Measurements from ENCODE around the gene NPPA.
A peak's percentile ranks its signal among the peaks of the same experiment; 100 is the strongest.
"Not testable (repeated sequence)": the region's sequence is repeated elsewhere in the genome, so short reads cannot be mapped to it uniquely, and the experiment has no call there.

The NPPA gene

DNA sequence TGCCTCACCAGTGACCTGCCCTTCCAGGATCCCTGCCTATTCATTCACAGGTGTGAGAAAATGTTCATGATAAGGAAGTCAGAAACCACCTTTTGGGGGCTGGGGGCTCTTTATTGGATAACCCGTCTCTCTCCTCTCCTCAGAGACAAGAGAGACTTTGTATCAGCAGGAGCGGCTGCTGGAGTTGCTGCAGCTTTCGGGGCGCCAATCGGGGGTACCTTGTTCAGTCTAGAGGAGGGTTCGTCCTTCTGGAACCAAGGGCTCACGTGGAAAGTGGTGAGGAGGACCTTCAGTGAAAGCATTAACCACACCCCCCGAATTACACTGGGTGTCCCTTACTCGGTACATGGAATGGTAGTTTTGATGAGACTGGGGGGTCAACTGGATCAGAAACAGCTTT is 20.6 kb downstream of the NPPA start:
- Mint-ChIP-seq H3K9me3 (no peaks in the 10 kb centered on the region), H3K27me3 (ENCODE audit: low read depth) (no peaks in the 10 kb centered on the region), H3K4me1 (ENCODE audit: low read depth) (no peaks in the 10 kb centered on the region), H3K4me3 (no peak overlapping the region), H3K27ac (no peak overlapping the region), H3K36me3 (ENCODE audit: low read depth) (peaks cover 23% of the 10 kb centered on the region)
- DNase-seq (ENCODE audit: low spot score), result no peak

DNA sequence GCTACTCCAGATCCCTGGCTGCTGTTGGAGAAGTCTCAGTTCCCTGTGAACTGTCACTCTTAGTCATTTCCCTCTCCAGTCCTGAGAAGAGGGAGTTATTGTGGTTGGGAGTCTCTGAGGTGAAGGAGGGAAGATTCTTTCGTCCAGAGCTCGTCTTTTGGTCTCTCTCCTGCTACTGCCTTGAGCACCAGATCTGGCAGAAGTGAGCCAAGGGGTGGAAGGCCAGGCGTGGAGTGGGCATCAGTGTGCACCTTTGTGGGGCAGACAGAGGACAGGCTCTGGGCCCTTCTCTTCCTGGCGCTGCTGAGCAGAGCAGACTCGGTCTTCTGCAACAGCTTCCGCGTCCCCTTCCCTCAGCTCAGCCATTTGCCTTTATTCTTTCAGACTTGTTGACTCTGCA is 22.5 kb downstream of the NPPA start:
- Mint-ChIP-seq H3K27me3 (ENCODE audit: low read depth) (no peaks in the 10 kb centered on the region), H3K36me3 (ENCODE audit: low read depth) (peaks cover 17% of the 10 kb centered on the region), H3K4me1 (ENCODE audit: low read depth) (no peaks in the 10 kb centered on the region), H3K27ac (no peak overlapping the region), H3K9me3 (no peaks in the 10 kb centered on the region), H3K4me3 (no peak overlapping the region)
- DNase-seq (ENCODE audit: low spot score), result no peak

DNA sequence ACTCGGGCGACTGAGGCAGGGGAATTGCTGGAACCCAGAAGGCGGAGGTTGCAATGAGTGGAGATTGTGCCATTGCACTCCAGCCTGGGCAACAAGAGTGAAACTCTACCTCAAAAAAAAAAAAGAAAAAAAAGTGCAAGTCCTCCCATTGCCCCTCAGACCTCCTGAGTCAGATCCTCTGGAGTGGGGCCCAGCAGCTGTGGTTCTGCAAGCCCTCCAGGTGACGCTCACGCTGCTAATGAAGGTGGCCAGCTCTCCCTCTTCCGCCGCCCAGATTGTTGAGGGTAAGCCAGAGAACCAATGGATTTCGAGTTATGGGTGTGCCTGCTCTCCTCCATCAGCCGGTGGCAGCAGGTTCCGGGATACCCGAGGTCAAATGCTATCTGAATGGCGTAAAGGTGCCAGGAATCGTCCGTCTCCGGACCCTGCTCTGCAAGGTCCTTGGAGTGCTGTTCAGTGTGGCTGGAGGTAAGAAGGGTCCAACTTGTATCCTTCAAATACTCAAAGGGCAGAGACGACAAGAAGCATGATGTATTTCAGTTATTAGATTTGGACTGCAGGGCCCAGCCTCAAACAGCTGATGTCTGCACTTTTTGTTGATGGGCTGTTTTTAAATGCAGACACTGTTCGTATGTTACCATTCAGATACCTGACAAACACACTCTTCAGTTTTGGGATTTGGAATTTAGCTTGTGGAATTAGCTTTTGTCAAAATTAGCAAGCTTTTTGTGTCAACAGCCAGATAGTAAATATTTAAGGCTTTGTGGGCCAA is 24.0 kb downstream of the NPPA start:
- no peak for DNase-seq (ENCODE audit: low spot score)
- no peaks in the 10 kb centered on the region for H3K9me3 Mint-ChIP-seq
- no peaks in the 10 kb centered on the region for H3K27me3 Mint-ChIP-seq (ENCODE audit: low read depth)
- H3K36me3 Mint-ChIP-seq (ENCODE audit: low read depth), result peaks cover 25% of the 10 kb centered on the region
- no peaks in the 10 kb centered on the region for H3K4me1 Mint-ChIP-seq (ENCODE audit: low read depth)
- H3K27ac Mint-ChIP-seq, result no peak overlapping the region
- H3K4me3 Mint-ChIP-seq, result no peak overlapping the region

DNA sequence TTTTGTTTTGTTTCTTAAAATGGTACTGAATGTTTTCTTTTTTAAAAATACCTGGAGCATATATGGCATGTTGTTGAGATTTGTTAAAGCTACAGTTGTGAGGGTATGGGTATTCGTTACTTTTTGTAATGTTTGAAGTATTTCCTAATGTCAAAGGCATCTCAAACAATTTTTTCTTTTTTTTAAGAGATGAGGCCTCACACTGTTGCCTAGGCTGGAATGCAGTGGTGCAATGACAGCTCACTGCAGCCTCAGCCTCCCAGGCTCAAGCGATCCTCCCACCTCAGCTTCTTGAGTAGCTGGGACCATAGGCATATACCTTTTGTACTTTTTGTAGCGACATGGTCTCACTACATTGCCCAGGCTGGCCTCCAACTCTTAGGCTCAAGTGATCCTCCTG is 25.5 kb downstream of the NPPA start:
- Mint-ChIP-seq H3K4me3 (no peak overlapping the region), H3K4me1 (ENCODE audit: low read depth) (no peaks in the 10 kb centered on the region), H3K36me3 (ENCODE audit: low read depth) (peaks cover 25% of the 10 kb centered on the region), H3K27ac (no peak overlapping the region), H3K9me3 (no peaks in the 10 kb centered on the region), H3K27me3 (ENCODE audit: low read depth) (no peaks in the 10 kb centered on the region)
- DNase-seq (ENCODE audit: low spot score), result no peak

DNA sequence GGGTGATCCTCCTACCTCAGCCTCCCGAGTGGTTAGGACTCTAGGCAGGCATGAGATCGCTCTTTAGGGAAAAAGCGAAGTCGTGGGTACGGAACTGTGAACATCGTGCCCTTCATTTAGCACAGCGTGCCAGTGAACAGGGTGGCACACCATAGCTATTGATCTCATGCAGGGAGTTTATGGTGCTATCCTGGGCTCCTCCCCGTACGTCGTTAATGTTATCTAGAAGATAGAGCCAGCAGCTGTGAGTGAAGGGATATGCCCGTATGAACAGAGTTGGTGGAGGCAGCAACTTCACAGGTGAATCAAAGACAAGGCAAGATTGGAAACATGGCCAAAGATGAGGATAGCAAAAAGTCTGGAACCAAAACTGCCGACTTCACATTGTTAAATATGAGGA is 30.4 kb downstream of the NPPA start:
- Mint-ChIP-seq H3K9me3 (no peaks in the 10 kb centered on the region), H3K36me3 (ENCODE audit: low read depth) (peaks cover 29% of the 10 kb centered on the region), H3K4me3 (no peak overlapping the region), H3K27me3 (ENCODE audit: low read depth) (no peaks in the 10 kb centered on the region), H3K4me1 (ENCODE audit: low read depth) (peaks cover 3% of the 10 kb centered on the region), H3K27ac (no peak overlapping the region)
- DNase-seq (ENCODE audit: low spot score), result no peak

DNA sequence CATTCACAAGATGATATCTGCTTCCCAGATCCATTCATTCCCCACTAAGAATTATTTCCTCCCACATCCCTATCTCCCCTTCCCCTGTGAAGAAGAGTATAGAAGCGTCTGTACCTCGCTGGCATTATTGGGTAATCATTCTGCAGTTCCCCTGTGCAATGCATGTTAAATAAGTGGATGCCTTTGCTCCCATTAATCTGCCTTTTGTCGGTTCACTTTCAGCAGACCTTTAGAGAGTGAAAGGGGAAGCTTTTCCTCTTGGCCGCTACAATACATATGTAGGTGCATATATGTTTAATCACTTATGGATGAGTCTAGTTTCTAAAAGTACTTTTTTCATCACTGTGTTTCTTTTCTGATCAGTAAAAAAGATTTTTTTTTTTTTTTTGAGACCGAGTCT is 34.6 kb downstream of the NPPA start:
- peaks cover 19% of the 10 kb centered on the region for H3K4me1 Mint-ChIP-seq (ENCODE audit: low read depth)
- peaks cover 32% of the 10 kb centered on the region for H3K36me3 Mint-ChIP-seq (ENCODE audit: low read depth)
- H3K27ac Mint-ChIP-seq, result no peak overlapping the region
- H3K4me3 Mint-ChIP-seq, result no peak overlapping the region
- no peaks in the 10 kb centered on the region for H3K9me3 Mint-ChIP-seq
- no peaks in the 10 kb centered on the region for H3K27me3 Mint-ChIP-seq (ENCODE audit: low read depth)
- no peak for DNase-seq (ENCODE audit: low spot score)

DNA sequence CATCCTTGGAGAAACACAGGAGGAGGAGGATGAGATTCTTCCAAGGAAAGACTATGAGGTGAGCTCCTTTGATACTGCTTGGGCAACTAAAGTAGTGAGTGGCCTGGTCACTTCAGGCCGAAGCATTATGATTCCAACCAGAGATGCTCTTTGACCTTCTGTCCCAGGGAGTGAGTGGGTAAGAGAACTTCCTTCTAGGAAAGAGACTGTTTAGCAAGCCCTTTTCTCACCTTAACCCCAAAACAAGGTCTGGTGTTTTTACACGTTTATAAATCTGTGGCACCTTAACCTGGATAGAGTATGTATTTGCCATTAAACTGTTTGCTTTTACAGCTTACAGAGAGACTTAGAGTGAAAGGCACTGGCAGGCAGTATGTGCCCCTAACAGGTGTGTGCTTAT is 40.5 kb downstream of the NPPA start:
- H3K27ac Mint-ChIP-seq, result peak overlapping the region; percentile 97
- H3K4me1 Mint-ChIP-seq (ENCODE audit: low read depth), result peaks cover 54% of the 10 kb centered on the region

DNA sequence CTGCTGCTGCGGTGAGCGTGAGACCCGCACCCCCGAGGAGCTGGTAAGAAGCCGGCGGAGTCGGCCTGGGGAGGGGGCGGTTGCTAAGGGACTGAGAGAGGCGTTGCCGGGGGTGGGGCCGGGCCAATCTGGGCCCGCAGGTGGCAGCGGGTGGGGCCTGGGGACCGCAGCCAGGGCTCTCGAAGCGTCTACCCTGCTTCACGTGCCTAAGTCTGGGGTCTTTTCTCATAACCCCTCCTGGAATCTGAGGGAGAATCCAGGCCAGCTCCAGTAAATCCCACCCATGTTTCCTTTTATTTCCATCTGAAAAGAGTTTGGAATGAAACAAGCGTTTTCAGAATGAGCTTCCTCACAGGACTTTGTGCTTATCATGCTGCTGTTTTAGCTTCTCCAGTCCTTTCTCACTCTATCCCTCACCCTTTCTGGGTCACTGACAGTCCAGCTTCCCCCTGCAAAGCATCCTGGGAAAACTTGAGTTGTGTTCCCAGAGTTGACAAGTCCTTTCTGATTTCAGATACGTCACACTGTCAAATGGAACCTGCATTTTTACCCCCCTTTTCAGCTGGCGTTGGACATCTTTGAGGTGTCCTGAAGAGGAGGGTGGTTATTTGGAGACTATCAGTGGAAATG is 41.2 kb downstream of the NPPA start:
- Mint-ChIP-seq H3K27ac (peak overlapping the region; percentile 97), H3K9me3 (no peaks in the 10 kb centered on the region), H3K27me3 (ENCODE audit: low read depth) (no peaks in the 10 kb centered on the region), H3K4me3 (peak overlapping the region; percentile 95), H3K4me1 (ENCODE audit: low read depth) (peaks cover 53% of the 10 kb centered on the region), H3K36me3 (ENCODE audit: low read depth) (peaks cover 21% of the 10 kb centered on the region)
- DNase-seq (ENCODE audit: low spot score), result peak; percentile 14

More for the DNA sequence above, 40.5 kb downstream of the NPPA start:
- Mint-ChIP-seq H3K27me3 (ENCODE audit: low read depth) (no peaks in the 10 kb centered on the region), H3K36me3 (ENCODE audit: low read depth) (peaks cover 21% of the 10 kb centered on the region), H3K9me3 (no peaks in the 10 kb centered on the region), H3K4me3 (peak overlapping the region; percentile 95)
- no peak for DNase-seq (ENCODE audit: low spot score)

DNA sequence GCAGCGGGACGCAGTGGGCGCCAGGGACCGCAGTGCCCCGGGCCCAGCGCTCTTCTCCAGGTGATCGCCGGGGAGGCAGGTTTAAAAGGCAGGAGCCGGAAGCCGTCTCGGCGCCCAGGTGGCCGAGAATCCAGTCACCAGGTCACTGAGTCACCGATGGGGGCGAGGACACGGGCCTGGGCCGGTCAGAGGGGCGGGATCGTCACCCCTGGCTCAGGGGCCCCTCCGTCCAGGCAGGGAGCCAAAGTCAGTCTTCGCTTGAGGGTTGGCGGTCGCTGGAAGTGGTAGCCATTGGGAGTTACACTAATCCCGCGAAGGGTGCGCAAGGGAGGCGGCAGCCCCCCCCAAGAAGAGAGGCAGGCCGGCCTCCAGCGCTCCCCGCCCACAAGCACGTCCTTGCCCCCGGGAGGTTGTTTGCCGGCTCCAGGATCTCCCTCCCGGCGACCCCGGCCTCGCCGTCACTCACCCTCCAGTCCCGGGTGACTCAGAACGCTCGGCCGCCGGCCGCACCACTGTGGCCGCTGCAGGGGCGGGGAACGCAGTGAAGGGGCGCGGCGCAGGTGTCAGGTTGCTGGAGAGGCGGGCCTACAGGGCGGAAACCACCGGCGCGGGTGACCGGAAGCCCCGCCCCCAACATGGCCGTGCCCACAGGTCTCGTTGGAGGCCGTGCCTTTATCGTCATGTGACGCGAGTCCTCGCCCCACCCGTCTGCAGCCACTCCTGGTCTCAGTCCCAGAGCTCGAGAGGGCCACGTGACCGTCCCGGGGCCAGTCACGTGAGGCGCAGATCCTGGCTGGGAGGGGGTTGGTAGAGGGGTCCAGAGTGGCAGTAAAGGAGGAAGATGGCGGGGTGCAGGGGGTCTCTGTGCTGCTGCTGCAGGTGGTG is 41.9 kb downstream of the NPPA start, which contains the start of the genes CLCN6 and MTHFR:
Gene CLCN6 (plus strand): TSS at position 770 of the 885 bp plus-strand sequence. CDS start 72 bp downstream, at position 842.
Gene MTHFR (minus strand): TSS at position 543 of the 885 bp plus-strand sequence. CDS start 2,848 bp downstream, outside the sequence.
- Mint-ChIP-seq H3K4me1 (ENCODE audit: low read depth) (peaks cover 56% of the 10 kb centered on the region), H3K9me3 (no peaks in the 10 kb centered on the region), H3K27me3 (ENCODE audit: low read depth) (no peaks in the 10 kb centered on the region), H3K27ac (peak within 1 kb of the TSS; percentile 97), H3K4me3 (peak within 1 kb of the TSS; percentile 95), H3K36me3 (ENCODE audit: low read depth) (peaks cover 27% of the 10 kb centered on the region)
- peak; percentile 100 for DNase-seq (ENCODE audit: low spot score)

DNA sequence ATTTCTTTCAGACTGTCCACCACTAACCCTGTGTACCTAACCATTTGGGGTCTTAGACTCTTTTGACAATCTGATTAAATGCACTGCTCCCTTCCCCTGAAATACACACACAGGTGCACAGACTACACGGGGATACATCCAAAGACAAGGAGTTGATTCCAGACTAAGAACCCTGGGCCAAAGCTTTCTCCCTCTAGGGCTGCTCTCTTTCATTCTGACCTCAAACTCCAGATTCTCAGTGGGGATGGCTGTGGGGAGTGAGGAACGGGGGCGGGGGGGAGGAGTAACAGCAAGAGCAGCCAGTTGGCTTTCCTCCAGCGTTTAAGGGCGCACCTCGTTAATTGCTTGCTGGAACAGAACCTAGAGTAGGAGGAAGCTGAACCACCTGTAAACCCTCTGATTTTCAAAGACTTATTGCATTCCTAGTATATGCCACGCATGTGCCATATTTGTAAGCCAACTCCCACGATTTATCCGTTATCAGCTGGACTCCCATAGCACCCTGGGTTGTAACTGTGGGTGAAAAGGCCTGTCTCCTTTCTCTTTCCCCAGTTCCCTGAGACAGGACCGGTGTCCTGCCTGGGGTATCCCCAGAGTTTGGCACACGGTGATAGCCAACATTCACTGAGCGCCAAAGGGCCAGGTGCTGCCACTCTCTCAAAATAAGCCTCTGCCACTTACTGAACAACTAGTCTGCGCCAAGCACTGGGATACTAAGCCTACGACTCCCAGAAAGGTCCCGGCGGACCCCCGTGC is 42.7 kb downstream of the NPPA start:
- Mint-ChIP-seq H3K9me3 (no peaks in the 10 kb centered on the region), H3K27ac (peak overlapping the region; percentile 87), H3K36me3 (ENCODE audit: low read depth) (peaks cover 25% of the 10 kb centered on the region), H3K4me3 (peak overlapping the region; percentile 95), H3K27me3 (ENCODE audit: low read depth) (no peaks in the 10 kb centered on the region), H3K4me1 (ENCODE audit: low read depth) (peaks cover 52% of the 10 kb centered on the region)
- peak; percentile 16 for DNase-seq (ENCODE audit: low spot score)

DNA sequence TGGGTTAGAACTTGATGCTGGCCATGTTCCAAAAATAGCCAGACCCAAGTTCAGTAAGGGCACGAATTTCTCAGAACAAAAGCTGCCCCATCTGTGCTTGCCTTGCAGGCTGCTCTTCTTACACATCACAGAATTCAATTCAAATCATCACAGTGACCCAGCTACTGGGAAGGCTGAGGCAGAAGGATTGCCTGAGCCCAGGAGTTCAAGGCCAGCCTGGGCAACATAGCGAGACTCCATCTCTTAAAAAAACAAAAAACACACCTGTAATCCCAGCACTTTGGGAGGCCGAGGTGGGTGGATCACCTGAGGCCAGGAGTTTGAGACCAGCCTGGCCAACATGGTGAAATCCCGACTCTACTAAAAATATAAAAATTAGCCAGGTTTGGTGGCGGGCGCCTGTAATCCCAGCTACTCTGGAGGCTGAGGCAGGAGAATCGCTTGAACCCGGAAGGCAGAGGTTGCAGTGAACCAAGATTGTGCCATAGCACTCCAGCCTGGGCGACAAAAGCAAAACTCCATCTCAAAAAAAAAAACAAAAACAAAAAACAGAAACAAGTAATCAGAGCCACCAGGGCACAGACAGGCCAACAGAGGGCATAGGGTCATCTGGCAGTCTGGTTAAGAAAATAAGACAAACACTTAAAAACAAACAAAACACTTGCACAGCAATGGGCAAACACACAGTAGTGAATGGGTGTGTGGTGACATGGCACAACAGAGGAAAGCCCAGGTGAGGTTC is 43.5 kb downstream of the NPPA start:
- Mint-ChIP-seq H3K4me1 (ENCODE audit: low read depth) (peaks cover 49% of the 10 kb centered on the region), H3K27ac (peak overlapping the region; percentile 87), H3K36me3 (ENCODE audit: low read depth) (peaks cover 22% of the 10 kb centered on the region), H3K4me3 (peak overlapping the region; percentile 95)
- not testable (repeated sequence) for H3K9me3 Mint-ChIP-seq; DNase-seq (ENCODE audit: low spot score); H3K27me3 Mint-ChIP-seq (ENCODE audit: low read depth)

DNA sequence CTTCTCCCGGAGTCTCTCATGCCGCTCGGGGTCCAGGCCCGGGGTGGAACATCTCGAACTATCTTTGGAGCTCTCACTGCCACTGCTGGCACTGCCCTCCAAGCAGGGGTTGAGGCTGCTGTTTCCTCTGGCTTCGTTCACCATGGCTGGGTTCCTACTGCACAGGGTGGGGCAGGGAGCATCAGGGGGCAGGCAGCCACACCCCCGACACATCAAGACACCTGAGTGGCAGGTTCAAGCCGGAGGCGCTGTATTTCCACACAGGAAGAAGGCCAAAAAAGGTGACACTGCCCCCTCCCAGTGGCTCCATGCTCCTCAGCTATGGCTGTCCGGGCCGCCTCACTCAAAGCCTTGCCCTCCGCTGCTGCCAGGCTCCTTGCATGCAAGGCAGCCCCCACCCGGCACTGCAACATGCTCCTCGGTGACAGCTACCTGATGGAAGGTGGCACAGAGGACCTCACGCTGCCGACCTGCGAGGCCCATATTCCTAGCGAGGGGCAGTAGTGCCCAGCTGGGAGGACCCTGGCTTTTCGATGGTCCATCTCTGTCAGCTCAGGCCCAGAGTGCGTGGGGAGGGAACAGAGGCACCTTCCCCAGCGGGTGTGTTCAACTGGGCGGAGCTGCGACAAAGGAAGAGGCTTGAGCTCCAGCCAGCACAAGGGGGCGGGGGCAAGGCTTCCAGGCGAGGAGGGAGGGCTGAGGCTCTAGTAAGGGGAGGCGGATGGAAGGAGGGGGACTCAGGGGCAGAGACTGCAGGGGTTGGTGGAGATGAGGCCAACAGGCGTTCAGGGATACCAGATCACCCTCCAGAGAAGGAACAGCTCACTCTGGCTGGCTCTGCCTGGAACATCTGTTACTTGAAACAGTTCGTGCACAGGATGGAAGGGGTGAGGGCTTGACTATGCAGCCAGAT is 44.4 kb downstream of the NPPA start:
- H3K27me3 Mint-ChIP-seq (ENCODE audit: low read depth), result no peaks in the 10 kb centered on the region
- peaks cover 17% of the 10 kb centered on the region for H3K36me3 Mint-ChIP-seq (ENCODE audit: low read depth)
- peak overlapping the region; percentile 95 for H3K4me3 Mint-ChIP-seq
- peak; percentile 78 for DNase-seq (ENCODE audit: low spot score)
- H3K4me1 Mint-ChIP-seq (ENCODE audit: low read depth), result peaks cover 43% of the 10 kb centered on the region
- H3K27ac Mint-ChIP-seq, result peak overlapping the region; percentile 87
- H3K9me3 Mint-ChIP-seq, result no peaks in the 10 kb centered on the region
